NCI-H1436 (cell line): ENCODE data around the gene CKM.
"Not testable (repeated sequence)": the region's sequence is repeated elsewhere in the genome, so short reads cannot be mapped to it uniquely, and the experiment has no call there.

Source experiments
- DNase-seq: peaks from one replicate; lab custom pipeline; 2025; lab: John Stamatoyannopoulos, UW

Gene CKM

GRCh38 chr19:45349126-45349415 is 26.4 kb upstream of the CKM start:
- DNase-seq: no peak

GRCh38 chr19:45348367-45349125 is 25.9 kb upstream of the CKM start:
- no peak for DNase-seq

GRCh38 chr19:45347570-45348366 is 25.1 kb upstream of the CKM start:
- DNase-seq: no peak

- no peak for DNase-seq
Measured at GRCh38 chr19:45346449-45346848, 23.8 kb upstream of the CKM start.

GRCh38 chr19:45345506-45345860 is 22.8 kb upstream of the CKM start:
- no peak for DNase-seq

- DNase-seq: no peak
Measured at GRCh38 chr19:45344621-45345505, 22.2 kb upstream of the CKM start.

- DNase-seq: no peak
Measured at GRCh38 chr19:45342911-45343310, 20.2 kb upstream of the CKM start.

GRCh38 chr19:45340899-45341453 is 18.3 kb upstream of the CKM start:
- no peak for DNase-seq

- peak; percentile 50 for DNase-seq
Measured at GRCh38 chr19:45340232-45340898, 17.7 kb upstream of the CKM start, which contains the start of gene KLC3. KLC3 (plus strand) TSS chr19:45340750; CDS start chr19:45345542, 4,792 bp downstream.

GRCh38 chr19:45339629-45340028 is 17.0 kb upstream of the CKM start:
- no peak for DNase-seq

GRCh38 chr19:45336696-45337251 is 14.1 kb upstream of the CKM start:
- DNase-seq: no peak

- not testable (repeated sequence) for DNase-seq
Measured at GRCh38 chr19:45334881-45335280, 12.2 kb upstream of the CKM start.

- no peak for DNase-seq
Measured at GRCh38 chr19:45333609-45334303, 11.1 kb upstream of the CKM start.

- DNase-seq: peak; percentile 72
Measured at GRCh38 chr19:45331411-45331810, 8.7 kb upstream of the CKM start.

- DNase-seq: no peak
Measured at GRCh38 chr19:45327404-45328143, 4.9 kb upstream of the CKM start.

GRCh38 chr19:45324349-45324907 is 1.8 kb upstream of the CKM start:
- DNase-seq: no peak

GRCh38 chr19:45323671-45324081 is 1.0 kb upstream of the CKM start:
- peak; percentile 33 for DNase-seq

GRCh38 chr19:45322311-45322710 is 364 bp downstream of the CKM start:
- peak; percentile 37 for DNase-seq

GRCh38 chr19:45321848-45322247 is 827 bp downstream of the CKM start:
- DNase-seq: no peak
